HL-60 (cell line): ENCODE measurements around the gene GYG1.

Experiments used
- DNase-seq, 2 experiments: peaks; one replicate each; pipeline ENCODE4 v3.0.0-alpha.2; 2010 to 2020; ENCODE audit warnings: low read depth in 1 of 2, low spot score in 1 of 2
- H3K27ac ChIP-seq: fragments of 250-450 bp; sonication (Bioruptor Pico); replicated peaks from 2 replicates; pipeline ENCODE4 v1.5.1; 2020; ENCODE audit warnings: mild to moderate bottlenecking, moderate library complexity
- H3K27me3 ChIP-seq: fragments of 250-450 bp; sonication (Bioruptor Pico); 2 replicates; pipeline ENCODE4 v1.5.1; 2021; ENCODE audit warnings: mild to moderate bottlenecking, moderate library complexity; ENCODE audit not compliant: insufficient read depth, poor library complexity, severe bottlenecking
- H3K4me3 ChIP-seq: replicated peaks from 2 replicates; pipeline ENCODE4 v1.5.1; 2011; ENCODE audit warnings: mild to moderate bottlenecking, control low read depth, low read length; ENCODE audit not compliant: insufficient read depth
- GABPA ChIP-seq: IDR thresholded peaks from 2 replicates; pipeline ENCODE4 v1.6.1; 2012; ENCODE audit warnings: low read depth
- POLR2AphosphoS5 ChIP-seq: IDR thresholded peaks from 2 replicates; pipeline ENCODE4 v1.6.1; 2012; ENCODE audit warnings: low read depth
- SPI1 ChIP-seq: IDR thresholded peaks from 2 replicates; pipeline ENCODE4 v1.6.1; 2012; ENCODE audit warnings: low read depth, mild to moderate bottlenecking, borderline replicate concordance
- TF ChIP-seq, protein P1 (sequence below): IDR thresholded peaks from 2 replicates; pipeline ENCODE4 v1.6.1; 2012; ENCODE audit warnings: low read depth; ENCODE audit not compliant: insufficient replicate concordance
- TF ChIP-seq, protein P2 (sequence below): IDR thresholded peaks from one replicate; pipeline ENCODE4 v1.5.1; 2011; ENCODE audit warnings: low read length, control low read depth, inconsistent platforms; ENCODE audit not compliant: insufficient read depth

The GYG1 gene

DNA sequence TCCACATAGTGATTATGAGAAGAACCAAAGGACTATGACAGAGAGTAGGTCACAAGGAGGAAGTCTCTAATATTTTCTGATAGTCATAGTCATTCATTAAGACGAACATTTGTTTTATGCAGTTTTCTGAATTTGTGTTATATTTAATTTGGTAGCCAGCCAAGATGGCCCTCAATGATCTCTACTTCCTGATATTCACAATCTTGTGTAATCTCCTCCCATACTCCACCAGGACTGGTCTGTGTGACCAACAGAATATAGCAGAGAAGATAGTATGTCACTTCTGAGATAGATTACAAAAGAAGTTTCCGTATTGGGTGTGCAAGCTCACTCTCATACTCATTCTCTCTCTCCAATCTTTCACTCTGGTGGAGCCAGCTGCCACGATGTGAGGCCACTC is 64.2 kb downstream of the GYG1 start:
- Histone ChIP-seq H3K4me3 (no peak overlapping the region), H3K27me3 (no peaks in the 10 kb centered on the region), H3K27ac (no peak overlapping the region)
- TF ChIP-seq, protein P1, sequence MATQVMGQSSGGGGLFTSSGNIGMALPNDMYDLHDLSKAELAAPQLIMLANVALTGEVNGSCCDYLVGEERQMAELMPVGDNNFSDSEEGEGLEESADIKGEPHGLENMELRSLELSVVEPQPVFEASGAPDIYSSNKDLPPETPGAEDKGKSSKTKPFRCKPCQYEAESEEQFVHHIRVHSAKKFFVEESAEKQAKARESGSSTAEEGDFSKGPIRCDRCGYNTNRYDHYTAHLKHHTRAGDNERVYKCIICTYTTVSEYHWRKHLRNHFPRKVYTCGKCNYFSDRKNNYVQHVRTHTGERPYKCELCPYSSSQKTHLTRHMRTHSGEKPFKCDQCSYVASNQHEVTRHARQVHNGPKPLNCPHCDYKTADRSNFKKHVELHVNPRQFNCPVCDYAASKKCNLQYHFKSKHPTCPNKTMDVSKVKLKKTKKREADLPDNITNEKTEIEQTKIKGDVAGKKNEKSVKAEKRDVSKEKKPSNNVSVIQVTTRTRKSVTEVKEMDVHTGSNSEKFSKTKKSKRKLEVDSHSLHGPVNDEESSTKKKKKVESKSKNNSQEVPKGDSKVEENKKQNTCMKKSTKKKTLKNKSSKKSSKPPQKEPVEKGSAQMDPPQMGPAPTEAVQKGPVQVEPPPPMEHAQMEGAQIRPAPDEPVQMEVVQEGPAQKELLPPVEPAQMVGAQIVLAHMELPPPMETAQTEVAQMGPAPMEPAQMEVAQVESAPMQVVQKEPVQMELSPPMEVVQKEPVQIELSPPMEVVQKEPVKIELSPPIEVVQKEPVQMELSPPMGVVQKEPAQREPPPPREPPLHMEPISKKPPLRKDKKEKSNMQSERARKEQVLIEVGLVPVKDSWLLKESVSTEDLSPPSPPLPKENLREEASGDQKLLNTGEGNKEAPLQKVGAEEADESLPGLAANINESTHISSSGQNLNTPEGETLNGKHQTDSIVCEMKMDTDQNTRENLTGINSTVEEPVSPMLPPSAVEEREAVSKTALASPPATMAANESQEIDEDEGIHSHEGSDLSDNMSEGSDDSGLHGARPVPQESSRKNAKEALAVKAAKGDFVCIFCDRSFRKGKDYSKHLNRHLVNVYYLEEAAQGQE: no peak
- TF ChIP-seq, protein P2, sequence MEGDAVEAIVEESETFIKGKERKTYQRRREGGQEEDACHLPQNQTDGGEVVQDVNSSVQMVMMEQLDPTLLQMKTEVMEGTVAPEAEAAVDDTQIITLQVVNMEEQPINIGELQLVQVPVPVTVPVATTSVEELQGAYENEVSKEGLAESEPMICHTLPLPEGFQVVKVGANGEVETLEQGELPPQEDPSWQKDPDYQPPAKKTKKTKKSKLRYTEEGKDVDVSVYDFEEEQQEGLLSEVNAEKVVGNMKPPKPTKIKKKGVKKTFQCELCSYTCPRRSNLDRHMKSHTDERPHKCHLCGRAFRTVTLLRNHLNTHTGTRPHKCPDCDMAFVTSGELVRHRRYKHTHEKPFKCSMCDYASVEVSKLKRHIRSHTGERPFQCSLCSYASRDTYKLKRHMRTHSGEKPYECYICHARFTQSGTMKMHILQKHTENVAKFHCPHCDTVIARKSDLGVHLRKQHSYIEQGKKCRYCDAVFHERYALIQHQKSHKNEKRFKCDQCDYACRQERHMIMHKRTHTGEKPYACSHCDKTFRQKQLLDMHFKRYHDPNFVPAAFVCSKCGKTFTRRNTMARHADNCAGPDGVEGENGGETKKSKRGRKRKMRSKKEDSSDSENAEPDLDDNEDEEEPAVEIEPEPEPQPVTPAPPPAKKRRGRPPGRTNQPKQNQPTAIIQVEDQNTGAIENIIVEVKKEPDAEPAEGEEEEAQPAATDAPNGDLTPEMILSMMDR: no peak
- no peak for TF ChIP-seq POLR2AphosphoS5
- TF ChIP-seq SPI1: no peak
- TF ChIP-seq GABPA: no peak
- no peak for DNase-seq

DNA sequence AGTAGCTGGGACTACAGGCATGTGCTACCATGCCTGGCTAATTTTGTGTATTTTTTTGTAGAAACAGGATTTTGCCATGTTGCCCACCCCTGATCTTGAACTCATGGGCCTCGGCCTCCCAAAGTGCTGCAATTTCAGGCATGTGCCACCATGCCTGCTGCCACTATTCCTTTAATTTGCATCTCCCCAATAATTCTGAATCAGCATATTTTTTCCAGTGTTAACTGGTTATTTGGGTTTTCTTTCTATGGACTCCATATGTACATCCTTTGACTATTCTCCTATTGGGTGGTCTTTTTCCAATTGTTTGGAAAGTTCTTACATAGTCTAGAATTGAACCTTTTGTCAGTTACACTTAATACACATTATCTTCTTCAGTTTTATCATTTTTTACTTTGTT is 66.9 kb downstream of the GYG1 start:
- TF ChIP-seq POLR2AphosphoS5 (no peak), GABPA (no peak), SPI1 (no peak)
- TF ChIP-seq, protein P1: no peak
- TF ChIP-seq, protein P2: no peak
- H3K27ac ChIP-seq: no peak overlapping the region
- no peak overlapping the region for H3K4me3 ChIP-seq

DNA sequence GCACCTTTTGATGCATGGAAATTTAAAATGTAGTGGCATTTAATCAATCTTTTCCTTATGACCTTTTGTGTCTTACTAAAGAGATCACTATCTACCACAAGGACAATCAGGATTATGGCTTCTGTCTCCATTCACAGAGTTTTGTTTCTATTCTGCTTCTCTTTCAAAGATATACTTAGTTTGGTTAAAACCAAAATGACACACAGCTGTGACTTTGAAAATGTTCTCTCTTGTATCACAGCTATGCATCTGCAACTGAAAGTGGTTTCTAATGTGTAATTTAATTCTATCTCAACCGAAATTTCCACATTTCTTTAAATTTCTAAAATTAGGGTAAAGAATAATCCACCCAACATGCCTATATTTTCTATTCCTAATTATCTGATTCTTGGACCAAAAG is 67.3 kb downstream of the GYG1 start:
- no peak overlapping the region for H3K27ac ChIP-seq
- DNase-seq: no peak
- no peaks in the 10 kb centered on the region for H3K27me3 ChIP-seq
- no peak for TF ChIP-seq GABPA
- TF ChIP-seq, protein P1: no peak
- TF ChIP-seq, protein P2: no peak
- TF ChIP-seq SPI1: no peak
- TF ChIP-seq POLR2AphosphoS5: no peak
- no peak overlapping the region for H3K4me3 ChIP-seq

More for the DNA sequence above, 66.9 kb downstream of the GYG1 start:
- no peaks in the 10 kb centered on the region for H3K27me3 ChIP-seq
- no peak for DNase-seq
